ENCODE results near the gene CALU.

The CALU gene

GRCh38 chr7:128812514-128813168 is 73.5 kb downstream of the CALU start:
- peak; percentile 31 to 53 for DNase-seq

GRCh38 chr7:128814499-128814898 is 75.3 kb downstream of the CALU start:
- no peak for DNase-seq

DNA sequence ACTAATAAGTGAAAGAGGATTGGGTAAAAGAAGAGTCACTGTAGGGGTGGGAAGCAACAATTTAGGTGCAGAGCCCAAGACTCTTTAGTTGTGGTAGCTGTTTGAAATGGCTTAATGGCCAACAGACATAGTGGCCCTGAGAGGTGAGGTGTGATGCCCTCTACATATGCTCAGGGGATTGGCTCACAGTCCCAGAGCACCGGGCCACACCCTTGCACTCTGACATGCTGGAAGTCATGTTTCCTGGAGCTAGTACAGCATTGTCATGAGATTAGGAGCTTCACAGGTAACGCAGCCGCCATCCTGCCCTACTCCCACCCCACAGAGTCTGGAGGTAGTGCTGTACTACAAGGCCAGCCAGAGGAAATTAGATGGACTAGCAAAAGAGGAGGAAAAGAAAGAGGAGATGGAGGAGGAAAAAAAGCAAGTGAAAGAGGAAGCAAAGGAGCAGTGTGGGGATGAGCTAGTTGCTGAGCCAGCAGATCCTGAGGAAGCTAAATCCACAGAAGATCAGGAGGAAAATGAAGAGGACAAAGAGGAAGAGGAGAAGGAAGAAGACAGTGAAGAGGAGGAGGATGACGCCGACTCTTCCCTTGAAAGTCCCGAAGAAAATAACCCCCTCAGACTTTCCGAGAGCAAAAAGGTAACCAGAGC is 76.3 kb downstream of the CALU start:
- DNase-seq: peak; percentile 39 to 53

- DNase-seq: no peak
These were observed 79.5 kb downstream of the CALU start for GRCh38 chr7:128818694-128819093.
